H9 (cell line): Measurements from ENCODE around the gene NUAK2. TPM values are rescaled to one million over a fixed set of nuclear protein-coding genes. Genes with fewer than 3 reads are reported as not detected.

ENCODE experiments used
- DNase-seq: peaks from one replicate; pipeline ENCODE4 v3.0.0-alpha.2; 2017
- H2AFZ ChIP-seq: one replicate; pipeline ENCODE4 v1.6.1; 2013; ENCODE audit warnings: mild to moderate bottlenecking, low read length, control low read depth, moderate library complexity
- H2AK5ac ChIP-seq: 2 replicates; pipeline ENCODE4 v1.6.1; 2013; ENCODE audit warnings: low read length, control low read depth, mixed read lengths; ENCODE audit not compliant: insufficient read length
- H2BK120ac ChIP-seq: one replicate; pipeline ENCODE4 v1.6.1; 2013; ENCODE audit warnings: low read depth, mild to moderate bottlenecking, low read length, control low read depth, inconsistent platforms; ENCODE audit not compliant: poor library complexity, severe bottlenecking
- H2BK12ac ChIP-seq: 2 replicates; pipeline ENCODE4 v1.6.1; 2013; ENCODE audit warnings: low read length, control low read depth, mixed read lengths, low read depth; ENCODE audit not compliant: insufficient read length
- H2BK15ac ChIP-seq: 2 replicates; pipeline ENCODE4 v1.6.1; 2013; ENCODE audit warnings: low read depth, low read length, control low read depth
- H2BK20ac ChIP-seq: one replicate; pipeline ENCODE4 v1.6.1; 2013; ENCODE audit warnings: low read depth, mild to moderate bottlenecking, low read length, control low read depth, inconsistent platforms; ENCODE audit not compliant: poor library complexity, severe bottlenecking
- H2BK5ac ChIP-seq: 2 replicates; pipeline ENCODE4 v1.6.1; 2013; ENCODE audit warnings: low read length, control low read depth, mixed read lengths; ENCODE audit not compliant: insufficient read length
- H3K14ac ChIP-seq: 2 replicates; pipeline ENCODE4 v1.6.1; 2013; ENCODE audit warnings: low read length, control low read depth; ENCODE audit not compliant: insufficient read depth
- H3K18ac ChIP-seq: 2 replicates; pipeline ENCODE4 v1.6.1; 2013; ENCODE audit warnings: low read depth, mild to moderate bottlenecking, mixed read lengths, low read length, control low read depth; ENCODE audit not compliant: insufficient read length
- H3K23ac ChIP-seq: 2 replicates; pipeline ENCODE4 v1.6.1; 2013; ENCODE audit warnings: low read length, control low read depth, mixed read lengths, low read depth; ENCODE audit not compliant: insufficient read length
- H3K23me2 ChIP-seq: 2 replicates; pipeline ENCODE4 v1.6.1; 2013; ENCODE audit warnings: low read depth, mild to moderate bottlenecking, mixed read lengths, low read length, control low read depth; ENCODE audit not compliant: insufficient read length, poor library complexity, severe bottlenecking
- H3K27ac ChIP-seq: 2 replicates; pipeline ENCODE4 v1.5.1; 2013; ENCODE audit warnings: low read length, control low read depth, mixed read lengths, low read depth; ENCODE audit not compliant: insufficient read length
- H3K27me3 ChIP-seq: 2 replicates; pipeline ENCODE4 v1.6.1; 2013; ENCODE audit warnings: low read length, control low read depth, inconsistent platforms; ENCODE audit not compliant: insufficient read depth
- H3K4ac ChIP-seq: 2 replicates; pipeline ENCODE4 v1.6.1; 2013; ENCODE audit warnings: low read depth, mild to moderate bottlenecking, control low read depth, inconsistent platforms, low read length, moderate library complexity
- H3K4me1 ChIP-seq: 2 replicates; pipeline ENCODE4 v1.6.1; 2013; ENCODE audit warnings: low read length, control low read depth, inconsistent platforms; ENCODE audit not compliant: insufficient read depth
- H3K4me2 ChIP-seq: 2 replicates; pipeline ENCODE4 v1.6.1; 2013; ENCODE audit warnings: low read length, control low read depth, mixed read lengths; ENCODE audit not compliant: insufficient read length, insufficient read depth
- H3K56ac ChIP-seq: 2 replicates; pipeline ENCODE4 v1.6.1; 2013; ENCODE audit warnings: low read depth, mild to moderate bottlenecking, mixed read lengths, low read length, control low read depth; ENCODE audit not compliant: insufficient read length
- H3K79me1 ChIP-seq: 2 replicates; pipeline ENCODE4 v1.6.1; 2013; ENCODE audit warnings: low read depth, mild to moderate bottlenecking, moderate library complexity, low read length, control low read depth, inconsistent platforms; ENCODE audit not compliant: insufficient read depth, poor library complexity, severe bottlenecking
- H3K79me2 ChIP-seq: 2 replicates; pipeline ENCODE4 v1.6.1; 2013; ENCODE audit warnings: low read length, control low read depth, inconsistent platforms; ENCODE audit not compliant: insufficient read depth
- H3K9ac ChIP-seq: 2 replicates; pipeline ENCODE4 v1.6.1; 2013; ENCODE audit warnings: low read length, control low read depth, mixed read lengths; ENCODE audit not compliant: insufficient read length; ENCODE audit errors: extremely low read depth
- H3K9me3 ChIP-seq: one replicate; pipeline ENCODE4 v1.6.1; 2013; ENCODE audit warnings: low read depth, low read length, inconsistent platforms; ENCODE audit not compliant: control insufficient read depth
- H3T11ph ChIP-seq: one replicate; pipeline ENCODE4 v1.6.1; 2013; ENCODE audit warnings: mild to moderate bottlenecking, low read length, control low read depth, inconsistent platforms
- H4K20me1 ChIP-seq: one replicate; pipeline ENCODE4 v1.6.1; 2013; ENCODE audit not compliant: control insufficient read depth, insufficient read length, insufficient read depth
- H4K5ac ChIP-seq: 2 replicates; pipeline ENCODE4 v1.6.1; 2013; ENCODE audit warnings: low read depth, mild to moderate bottlenecking, mixed read lengths, low read length, control low read depth; ENCODE audit not compliant: insufficient read length
- H4K8ac ChIP-seq: replicated peaks from 2 replicates; pipeline ENCODE4 v1.6.1; 2013; ENCODE audit warnings: low read length, control low read depth, mixed read lengths, low read depth; ENCODE audit not compliant: insufficient read length
- H4K91ac ChIP-seq: 2 replicates; pipeline ENCODE4 v1.6.1; 2013; ENCODE audit warnings: low read depth, mild to moderate bottlenecking, moderate library complexity, mixed read lengths, low read length, control low read depth; ENCODE audit not compliant: insufficient read length
- H3K27ac Mint-ChIP-seq, 3 experiments: 2 replicates in 2 of 3; 3 replicates in 1 of 3; pipeline ENCODE4 v1.8.0; 2020 to 2021; ENCODE audit warnings: mixed read lengths in 3 of 3, mild to moderate bottlenecking in 1 of 3, moderate library complexity in 1 of 3
- H3K27me3 Mint-ChIP-seq: 2 replicates; pipeline ENCODE4 v1.8.0; 2021; ENCODE audit warnings: low read depth, mild to moderate bottlenecking, moderate library complexity, mixed read lengths
- H3K36me3 Mint-ChIP-seq, 3 experiments: 2 replicates in 2 of 3; 3 replicates in 1 of 3; pipeline ENCODE4 v1.8.0; 2020 to 2021; ENCODE audit warnings: low read depth in 3 of 3, mixed read lengths in 3 of 3; ENCODE audit not compliant: insufficient read depth in 1 of 3
- H3K4me1 Mint-ChIP-seq, 2 experiments: 2 replicates each; pipeline ENCODE4 v1.8.0; 2020; ENCODE audit warnings: mixed read lengths in 2 of 2
- H3K4me3 Mint-ChIP-seq, 2 experiments: 2 replicates in 1 of 2; 3 replicates in 1 of 2; pipeline ENCODE4 v1.8.0; 2020 to 2021; ENCODE audit warnings: mild to moderate bottlenecking in 2 of 2, mixed read lengths in 2 of 2, moderate library complexity in 1 of 2
- H3K9me3 Mint-ChIP-seq, 2 experiments: 2 replicates in 1 of 2; 3 replicates in 1 of 2; pipeline ENCODE4 v1.8.0; 2020; ENCODE audit warnings: mild to moderate bottlenecking in 2 of 2, mixed read lengths in 2 of 2, moderate library complexity in 1 of 2
- WGBS: extraction: QIAGEN DNeasy Blood & Tissue Kit; methylation state at CpG from one replicate; pipeline ENCODE4 v1.1.7; 2013; ENCODE audit warnings: missing lambda C conversion rate, low lambda C conversion rate, mixed read lengths; ENCODE audit not compliant: insufficient read length; ENCODE audit errors: extremely low coverage; 5-methylcytosine and 5-hydroxymethylcytosine counted together
- total RNA-seq: library from RNA; stranded (reverse); gene quantifications from 2 replicates; pipeline ENCODE4 v1.2.1, GENCODE V29; 2021
- TF ChIP-seq, protein P1 (sequence below): fragments of 200-600 bp; sonication (generic); conservative IDR thresholded peaks from 3 replicates; pipeline ENCODE4 v1.8.0; 2021; ENCODE audit warnings: antibody characterized with exemption, mild to moderate bottlenecking

The NUAK2 gene
- total RNA-seq, 1 experiment from 2014 or later = 15.4 TPM

- DNase-seq = peak; percentile 91
- no peak overlapping the region for H3K9ac ChIP-seq
- no peak overlapping the region for H3K23ac ChIP-seq
- H2AFZ ChIP-seq = no peak overlapping the region
- no peak overlapping the region for H3T11ph ChIP-seq
- peaks cover 3% of the 10 kb centered on the region; the same call in 1 of the 2 replicates for H3K4me1 ChIP-seq
- H4K5ac ChIP-seq = no peak overlapping the region
- H3K9me3 Mint-ChIP-seq = no peaks in the 10 kb centered on the region; a peak in 1 of 5 replicates
- H3K36me3 Mint-ChIP-seq = peaks cover 1 to 21% (median 16%) of the 10 kb centered on the region in 3 experiments; a peak in 6 of 7 replicates
- no peaks in the 10 kb centered on the region for H3K9me3 ChIP-seq
- no peak overlapping the region for H3K56ac ChIP-seq
- no peak overlapping the region for H4K8ac ChIP-seq
- no peaks in the 10 kb centered on the region for H3K27me3 Mint-ChIP-seq
- H4K20me1 ChIP-seq = peaks cover 2% of the 10 kb centered on the region
- no peak overlapping the region for H2BK20ac ChIP-seq
- peaks cover 22 to 37% of the 10 kb centered on the region in 2 experiments for H3K4me1 Mint-ChIP-seq
- H3K14ac ChIP-seq = no peak overlapping the region; the same call in 1 of the 2 replicates
- H3K27me3 ChIP-seq = no peaks in the 10 kb centered on the region
- H3K79me1 ChIP-seq = no peaks in the 10 kb centered on the region
- H3K4me3 Mint-ChIP-seq = no peak overlapping the region
- peak overlapping the region; percentile 0 for H4K91ac ChIP-seq
- peak overlapping the region; percentile 18 for H2AK5ac ChIP-seq
- no peaks in the 10 kb centered on the region for H3K23me2 ChIP-seq
- TF ChIP-seq, protein P1, sequence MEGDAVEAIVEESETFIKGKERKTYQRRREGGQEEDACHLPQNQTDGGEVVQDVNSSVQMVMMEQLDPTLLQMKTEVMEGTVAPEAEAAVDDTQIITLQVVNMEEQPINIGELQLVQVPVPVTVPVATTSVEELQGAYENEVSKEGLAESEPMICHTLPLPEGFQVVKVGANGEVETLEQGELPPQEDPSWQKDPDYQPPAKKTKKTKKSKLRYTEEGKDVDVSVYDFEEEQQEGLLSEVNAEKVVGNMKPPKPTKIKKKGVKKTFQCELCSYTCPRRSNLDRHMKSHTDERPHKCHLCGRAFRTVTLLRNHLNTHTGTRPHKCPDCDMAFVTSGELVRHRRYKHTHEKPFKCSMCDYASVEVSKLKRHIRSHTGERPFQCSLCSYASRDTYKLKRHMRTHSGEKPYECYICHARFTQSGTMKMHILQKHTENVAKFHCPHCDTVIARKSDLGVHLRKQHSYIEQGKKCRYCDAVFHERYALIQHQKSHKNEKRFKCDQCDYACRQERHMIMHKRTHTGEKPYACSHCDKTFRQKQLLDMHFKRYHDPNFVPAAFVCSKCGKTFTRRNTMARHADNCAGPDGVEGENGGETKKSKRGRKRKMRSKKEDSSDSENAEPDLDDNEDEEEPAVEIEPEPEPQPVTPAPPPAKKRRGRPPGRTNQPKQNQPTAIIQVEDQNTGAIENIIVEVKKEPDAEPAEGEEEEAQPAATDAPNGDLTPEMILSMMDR = peak; percentile 99
- H2BK5ac ChIP-seq = no peak overlapping the region
- H3K27ac ChIP-seq = no peak overlapping the region
- H2BK12ac ChIP-seq = no peak overlapping the region
- no peak overlapping the region for H2BK120ac ChIP-seq
- H2BK15ac ChIP-seq = no peak overlapping the region
- H3K4me2 ChIP-seq = no peak overlapping the region
- no peaks in the 10 kb centered on the region for H3K79me2 ChIP-seq
- WGBS = no CpG with 5 or more reads among the region's 7 CpGs
- no peak overlapping the region for H3K18ac ChIP-seq
- no peak overlapping the region for H3K4ac ChIP-seq
- peak overlapping the region; percentile 76 to 86 (median 84); a peak in 5 of 7 replicates for H3K27ac Mint-ChIP-seq
Measured at GRCh38 chr1:205273551-205273982, 48.0 kb downstream of the NUAK2 start.
